Measurements from ENCODE around the gene GSK3B.
A peak's percentile ranks its signal among the peaks of the same experiment; 100 is the strongest.
"Not testable (repeated sequence)": the region's sequence is repeated elsewhere in the genome, so short reads cannot be mapped to it uniquely, and the experiment has no call there.

GSK3B gene

GRCh38 chr3:120095226-120095978 is 1.2 kb upstream of the GSK3B start:
- DNase-seq, result peak; percentile 78

DNA sequence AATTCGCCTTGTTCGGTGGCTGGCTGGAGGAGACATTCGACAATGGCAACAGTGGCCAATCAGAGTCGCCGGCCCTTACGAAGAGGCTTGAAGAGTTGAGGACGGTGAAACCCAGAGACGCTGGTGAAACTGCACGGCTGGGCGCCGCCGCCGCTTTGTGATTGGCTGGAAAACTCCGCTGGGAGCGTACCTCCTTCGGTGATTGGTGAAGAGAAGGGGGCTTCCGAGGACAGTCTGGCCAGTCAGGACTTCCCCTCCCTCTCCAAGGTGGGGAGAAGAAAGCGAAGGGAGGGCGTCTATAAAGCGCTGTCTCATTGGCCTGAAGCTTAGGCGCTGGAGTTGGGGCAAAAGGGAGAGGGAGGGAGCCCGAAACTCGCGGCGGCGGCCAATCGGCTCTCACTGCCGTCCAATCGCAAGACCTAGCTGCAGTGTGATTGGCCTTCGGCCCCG is 554 bp upstream of the GSK3B start:
- DNase-seq, result no peak

GRCh38 chr3:120093119-120093910 is 932 bp downstream of the GSK3B start:
- peak; percentile 20 for DNase-seq

GRCh38 chr3:120092474-120092873 is 1.8 kb downstream of the GSK3B start:
- no peak for DNase-seq

- DNase-seq, result no peak
Measured at GRCh38 chr3:120090422-120090821, 3.8 kb downstream of the GSK3B start.

- no peak for DNase-seq
Measured at GRCh38 chr3:120089089-120089488, 5.2 kb downstream of the GSK3B start.

DNA sequence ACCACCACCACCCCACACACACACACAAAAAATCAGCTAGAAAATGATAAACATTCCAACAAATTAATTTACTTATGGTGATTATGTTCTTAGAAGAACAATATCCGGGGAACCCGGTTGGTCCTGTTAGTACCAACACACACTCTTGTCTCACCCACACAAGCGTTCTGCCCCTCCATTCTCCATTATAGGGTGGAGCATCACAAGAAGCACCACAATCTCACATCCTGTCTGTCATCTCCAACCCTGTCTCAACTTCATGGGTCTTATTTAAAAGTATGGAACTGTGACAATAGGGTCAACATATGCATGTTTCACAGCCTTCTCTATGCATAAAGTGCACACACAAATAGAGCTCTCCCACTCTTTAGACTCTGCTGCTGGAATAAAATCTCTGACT is 5.6 kb downstream of the GSK3B start:
- no peak for DNase-seq

DNA sequence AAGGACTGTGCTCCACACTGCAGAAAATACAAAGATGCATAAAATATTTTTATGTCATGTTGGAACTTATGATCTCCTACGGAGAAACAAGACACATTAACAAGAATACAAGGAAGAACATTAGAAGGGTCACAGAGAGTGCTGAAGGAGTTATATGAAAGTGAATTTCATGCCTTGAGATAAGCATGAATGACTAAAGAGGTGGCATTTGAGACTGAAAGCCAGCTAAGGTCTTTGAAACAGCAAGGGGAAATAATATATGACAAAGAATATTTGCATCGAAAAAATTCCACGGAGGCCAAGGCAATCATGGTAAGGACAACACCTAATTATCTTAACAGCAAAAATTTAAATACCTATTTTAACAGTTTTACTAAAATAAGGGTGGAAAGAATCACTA is 12.5 kb downstream of the GSK3B start:
- DNase-seq, result no peak

- no peak for DNase-seq
Measured at GRCh38 chr3:120080836-120081235, 13.4 kb downstream of the GSK3B start.

- DNase-seq, result no peak
Measured at GRCh38 chr3:120077731-120078130, 16.5 kb downstream of the GSK3B start.

DNA sequence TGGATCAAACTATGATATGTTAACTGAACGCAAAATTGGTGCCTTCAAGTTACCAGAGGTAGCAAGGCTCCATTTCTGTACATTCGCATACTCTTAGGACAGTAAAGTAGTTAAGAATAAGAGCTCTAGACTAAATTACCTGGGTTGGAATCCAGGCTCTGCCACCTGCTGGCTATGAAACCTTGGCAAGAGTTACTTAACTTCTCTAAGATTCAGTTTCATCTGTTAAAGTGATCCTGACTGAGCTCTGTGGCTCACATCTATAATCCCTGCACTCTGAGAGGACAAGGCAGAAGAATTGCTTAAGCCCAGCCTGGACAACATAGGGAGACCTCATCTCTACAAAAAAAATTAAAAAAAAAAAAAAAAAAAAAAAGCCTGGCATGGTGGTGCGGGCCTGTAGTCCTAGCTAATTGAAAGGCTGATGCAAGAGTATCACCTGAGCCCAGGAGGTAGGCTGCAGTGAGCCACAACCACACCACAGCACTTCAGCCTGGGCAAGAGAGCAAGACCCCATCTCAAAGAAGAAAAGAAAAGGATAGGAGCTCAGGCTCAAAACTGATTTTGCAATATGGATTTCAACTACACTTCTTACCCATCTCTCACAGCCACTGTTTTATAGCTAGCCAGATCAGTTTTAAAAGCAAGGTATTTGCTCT is 21.3 kb downstream of the GSK3B start:
- DNase-seq, result no peak

DNA sequence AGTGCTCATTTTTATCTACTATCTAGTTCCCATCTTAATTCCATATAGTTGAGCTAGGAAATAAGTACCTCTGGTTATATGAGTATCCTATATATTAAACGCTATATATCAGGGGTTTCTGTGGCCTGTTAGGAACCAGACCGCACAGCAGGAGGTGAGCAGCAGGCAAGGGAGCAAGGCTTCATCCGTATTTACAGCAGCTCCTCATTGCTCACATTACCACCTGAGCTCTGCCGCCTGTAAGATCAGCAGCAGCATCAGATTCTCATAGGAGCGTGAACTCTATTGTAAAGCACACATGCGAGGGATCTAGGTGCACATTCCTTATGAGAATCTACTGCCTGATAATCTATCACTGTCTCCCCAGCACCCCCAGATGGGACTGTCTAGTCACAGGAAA is 23.0 kb downstream of the GSK3B start:
- no peak for DNase-seq

GRCh38 chr3:120070263-120070981 is 23.8 kb downstream of the GSK3B start:
- DNase-seq, result no peak

GRCh38 chr3:120067083-120067482 is 27.2 kb downstream of the GSK3B start:
- no peak for DNase-seq

DNA sequence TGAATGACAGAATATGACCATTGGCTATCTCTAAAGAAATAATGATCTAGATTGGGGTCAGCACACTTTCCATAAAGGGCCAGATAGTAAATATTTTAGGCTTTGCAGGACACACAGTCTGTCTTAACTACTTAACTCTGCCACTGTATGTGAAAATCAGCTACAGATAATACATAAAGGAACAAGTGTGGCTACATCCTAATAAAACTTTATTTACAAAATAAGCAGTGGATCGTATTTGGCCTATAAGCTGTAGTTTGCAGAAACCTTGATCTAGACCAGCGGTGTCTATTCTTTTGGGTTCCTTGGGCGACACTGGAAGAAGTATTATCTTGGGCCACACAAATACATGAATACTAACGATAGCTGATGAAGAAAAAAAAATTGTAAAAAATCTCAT is 27.6 kb downstream of the GSK3B start:
- no peak for DNase-seq

GRCh38 chr3:120064641-120065040 is 29.6 kb downstream of the GSK3B start:
- no peak for DNase-seq

DNA sequence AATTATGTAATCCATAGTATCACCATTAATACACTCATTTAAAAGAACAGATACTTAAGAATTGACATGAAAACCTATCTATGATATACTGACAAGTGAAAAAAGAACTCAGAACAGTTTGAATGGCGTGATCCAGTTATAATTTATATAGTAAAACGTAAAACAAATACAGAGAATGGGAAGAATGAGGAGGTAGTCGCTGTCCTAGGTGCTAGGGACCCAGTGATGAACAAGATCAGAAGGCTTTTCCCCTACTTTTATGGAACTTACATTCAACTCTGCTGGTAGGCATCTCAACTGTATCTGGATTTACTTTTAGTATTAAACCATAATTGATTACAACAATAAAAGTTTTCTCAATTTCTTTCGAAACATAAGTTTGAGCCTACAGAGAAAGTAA is 31.8 kb downstream of the GSK3B start:
- no peak for DNase-seq

DNA sequence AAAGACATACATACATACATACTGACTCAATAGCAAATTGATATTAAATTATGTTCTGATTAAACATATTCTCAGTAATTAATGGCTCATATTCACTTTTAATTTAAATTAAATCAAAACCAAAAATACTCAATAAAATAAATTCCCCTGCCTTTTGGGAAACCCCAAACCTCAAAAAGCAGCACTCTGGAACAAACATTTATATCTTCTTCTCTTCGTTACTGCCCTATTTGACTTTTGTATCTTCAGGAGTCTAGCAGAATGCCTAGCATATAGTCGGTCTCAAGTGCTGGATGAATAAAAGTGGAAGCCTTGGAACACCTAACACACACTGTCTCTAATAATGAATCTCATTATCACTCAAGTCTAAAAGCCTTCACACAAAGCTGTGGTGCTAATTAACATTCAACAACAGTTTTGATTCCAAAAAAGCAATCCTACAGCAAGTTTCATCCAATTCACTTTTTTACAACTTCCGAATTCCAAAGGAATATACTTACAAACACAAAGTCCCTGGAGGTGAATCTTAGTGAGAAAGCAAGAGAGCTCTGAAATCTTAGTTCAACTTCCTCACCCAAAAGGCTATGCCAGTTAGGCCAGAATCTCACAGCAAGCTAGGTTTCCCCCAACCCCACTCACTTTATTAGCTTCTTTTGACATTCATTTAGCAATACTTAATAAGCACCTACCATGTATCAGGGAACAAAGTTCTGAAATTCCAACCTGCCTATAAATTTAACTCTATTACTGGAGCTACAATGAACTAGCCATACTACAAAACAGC is 35.0 kb downstream of the GSK3B start:
- no peak for DNase-seq

DNA sequence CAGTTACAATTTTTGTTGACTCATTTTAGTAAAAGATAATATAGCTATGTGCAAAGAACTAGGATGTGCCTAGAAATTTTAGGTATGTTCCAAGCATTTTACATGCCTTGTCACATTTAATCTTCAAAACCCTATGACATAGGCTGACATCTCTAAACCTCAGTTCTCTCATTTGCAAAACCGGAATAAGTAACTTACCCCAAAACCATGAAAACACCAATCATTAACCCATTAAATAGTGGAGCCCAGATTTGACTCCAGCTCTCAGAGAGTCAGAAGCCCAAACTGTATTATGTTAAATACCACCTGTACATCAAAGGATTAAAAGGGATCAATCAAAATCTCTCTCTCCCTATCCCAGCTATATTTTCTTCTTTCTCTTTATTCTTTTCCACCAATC is 36.6 kb downstream of the GSK3B start:
- no peak for DNase-seq

DNA sequence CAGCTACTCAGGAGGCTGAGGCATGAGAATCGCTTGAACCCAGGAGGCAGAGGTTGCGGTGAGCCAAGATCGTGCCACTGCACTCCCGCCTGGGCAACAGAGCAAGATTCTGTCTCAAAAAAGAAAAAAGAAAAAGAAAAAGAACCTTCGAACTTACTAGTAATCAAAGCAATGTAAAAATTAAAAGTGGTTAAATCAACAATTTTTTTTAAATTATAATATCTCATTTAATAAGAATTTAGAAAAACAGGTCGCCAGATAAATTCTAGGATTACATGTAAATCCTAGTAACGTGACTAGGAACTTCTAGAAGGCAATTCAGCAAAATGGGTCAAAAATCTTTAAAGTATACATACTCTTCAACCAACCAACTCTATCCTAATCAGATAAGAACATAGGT is 37.2 kb downstream of the GSK3B start:
- no peak for DNase-seq

DNA sequence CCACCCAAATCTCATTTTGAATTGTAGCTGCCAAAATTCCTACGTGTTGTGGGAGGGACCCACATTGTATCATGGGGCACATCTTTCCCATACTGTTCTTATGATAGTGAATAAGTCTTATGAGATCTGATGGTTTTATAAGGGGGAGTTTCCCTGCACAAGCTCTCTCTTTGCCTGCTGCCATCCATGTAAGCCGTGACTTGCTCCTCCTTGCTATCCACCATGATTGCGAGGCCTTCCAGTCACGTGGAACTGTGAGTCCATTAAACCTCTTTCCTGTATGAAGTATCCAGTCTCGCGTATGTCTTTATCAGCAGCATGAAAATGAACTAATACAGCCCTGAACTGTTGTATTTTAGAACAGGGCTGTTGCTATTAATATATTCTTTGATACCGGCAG is 40.6 kb downstream of the GSK3B start:
- not testable (repeated sequence) for DNase-seq

DNA sequence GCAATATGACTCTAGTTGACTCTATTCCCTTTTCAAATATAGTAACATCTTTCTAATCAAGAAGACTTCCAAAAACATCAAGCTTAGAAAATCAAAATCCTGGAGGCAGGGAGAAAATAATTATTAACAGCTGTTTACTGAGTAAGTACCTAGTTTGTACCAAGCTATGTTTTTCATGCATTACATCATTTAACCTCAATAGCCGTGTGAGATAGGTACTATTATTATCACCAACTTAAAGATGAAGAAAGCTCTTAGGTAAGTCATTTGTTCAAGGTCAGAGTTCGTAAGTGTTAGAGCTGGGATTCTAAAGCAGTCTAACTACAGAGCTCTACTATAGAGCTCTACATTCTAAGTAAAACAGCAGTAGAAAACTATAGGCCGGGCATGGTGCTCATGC is 41.6 kb downstream of the GSK3B start:
- no peak for DNase-seq

Measured in activated CD8-positive, alpha-beta memory T cell treated with anti-CD3 and anti-CD28 coated beads, Interleukin-2, amount 50 U/mL, for 4 hours (primary cell).